T-cell (primary cell): ENCODE measurements around the gene PAQR5. TPM values are rescaled to one million over a fixed set of nuclear protein-coding genes. Genes with fewer than 3 reads are reported as not detected.

Experiments used
- ATAC-seq, 4 experiments: fragments of 200-7000 bp in 3 of 4; fragments of 150-1000 bp in 1 of 4; cut with Tn5 transposase; replicated peaks in 1 of 4; 1 replicate in 3 of 4; 2 replicates in 1 of 4; pipeline ENCODE4 v1.10.0; 2021; ENCODE audit warnings: moderate library complexity in 3 of 4, mild to moderate bottlenecking in 2 of 4, moderate number of reproducible peaks in 1 of 4
- CTCF ChIA-PET, 2 donors: fragments of 300-600 bp; sonication (Branson Sonifier 250); formaldehyde crosslinking; loops; one replicate each; lab custom pipeline; 2022; ENCODE audit warnings: antibody characterized with exemption in 2 of 2; lab: Charles Lee
- POLR2A ChIA-PET, 2 donors: fragments of 300-600 bp; sonication (Branson Sonifier 250); formaldehyde crosslinking; loops; one replicate each; lab custom pipeline; 2022; ENCODE audit warnings: antibody characterized with exemption in 2 of 2; lab: Charles Lee
- DNase-seq, 35 experiments: peaks; one replicate each; pipeline versions ENCODE4 v3.0.0 to v3.0.0-alpha.2; 2013 to 2023
- H3K27ac ChIP-seq: one replicate; pipeline ENCODE4 v1.5.1; 2013; ENCODE audit warnings: low read length
- H3K27me3 ChIP-seq, 2 experiments: replicated peaks in 1 of 2; 1 replicate in 1 of 2; 2 replicates in 1 of 2; pipeline versions ENCODE4 v1.6.1 to v1.7.0; 2013; ENCODE audit warnings: low read length in 1 of 2, mixed read lengths in 1 of 2; ENCODE audit not compliant: control insufficient read depth in 2 of 2, insufficient read depth in 2 of 2; ENCODE audit errors: extremely low read depth in 1 of 2
- H3K36me3 ChIP-seq, 2 donors: 1 replicate in 1 of 2; 2 replicates in 1 of 2; pipeline versions ENCODE4 v1.6.1 to v1.7.0; 2013; ENCODE audit warnings: low read length in 1 of 2; ENCODE audit not compliant: control insufficient read depth in 2 of 2, insufficient read depth in 1 of 2; ENCODE audit errors: extremely low read depth in 1 of 2
- H3K4me1 ChIP-seq, 2 experiments: 1 replicate in 1 of 2; 2 replicates in 1 of 2; pipeline versions ENCODE4 v1.6.1 to v1.7.0; 2013; ENCODE audit warnings: low read length in 2 of 2, mixed read lengths in 1 of 2; ENCODE audit not compliant: insufficient read depth in 2 of 2, control insufficient read depth in 1 of 2; ENCODE audit errors: extremely low read depth in 1 of 2
- H3K4me3 ChIP-seq, 2 donors: 1 replicate in 1 of 2; 2 replicates in 1 of 2; pipeline versions ENCODE4 v1.5.1 to v1.7.0; 2013; ENCODE audit warnings: mild to moderate bottlenecking in 2 of 2, low read length in 1 of 2, moderate library complexity in 1 of 2; ENCODE audit not compliant: control insufficient read depth in 1 of 2; ENCODE audit errors: extremely low read depth in 1 of 2
- H3K9me3 ChIP-seq: 2 replicates; pipeline ENCODE4 v1.7.0; 2013
- H3K27ac Mint-ChIP-seq, 2 donors: one replicate each; pipeline ENCODE4 v1.8.0; 2020 to 2021; ENCODE audit warnings: mild to moderate bottlenecking in 2 of 2, mixed read lengths in 2 of 2
- H3K27me3 Mint-ChIP-seq, 2 donors: one replicate each; pipeline ENCODE4 v1.8.0; 2021 to 2022; ENCODE audit warnings: mixed read lengths in 2 of 2
- H3K36me3 Mint-ChIP-seq: one replicate; pipeline ENCODE4 v1.8.0; 2021; ENCODE audit warnings: mixed read lengths
- H3K4me1 Mint-ChIP-seq, 3 donors: one replicate each; pipeline ENCODE4 v1.8.0; 2020 to 2022; ENCODE audit warnings: mixed read lengths in 3 of 3, mild to moderate bottlenecking in 1 of 3
- H3K4me3 Mint-ChIP-seq, 3 donors: one replicate each; pipeline ENCODE4 v1.8.0; 2020 to 2022; ENCODE audit warnings: mild to moderate bottlenecking in 3 of 3, mixed read lengths in 3 of 3, moderate library complexity in 3 of 3
- H3K9me3 Mint-ChIP-seq, 3 donors: one replicate each; pipeline ENCODE4 v1.8.0; 2020 to 2022; ENCODE audit warnings: mixed read lengths in 3 of 3
- WGBS: methylation state at CpG from one replicate; pipeline ENCODE4 v1.1.5; 2013; ENCODE audit warnings: missing lambda C conversion rate; ENCODE audit not compliant: insufficient coverage; 5-methylcytosine and 5-hydroxymethylcytosine counted together
- total RNA-seq, 35 experiments: library from RNA in 6 of 35; stranded (reverse) in 6 of 35; fragments of 120-200 nt in 1 of 35; gene quantifications; one replicate each; pipeline versions ENCODE4 v1.2.1 to v1.2.4 and lab custom pipeline; 2013 to 2026

PAQR5 gene
- total RNA-seq, 5 donors from 2014 or later (not counting 1 experiment from before 2014, with no cell fraction given), result 0.03 to 0.07 (median 0.06) TPM; not detected in 2

DNA sequence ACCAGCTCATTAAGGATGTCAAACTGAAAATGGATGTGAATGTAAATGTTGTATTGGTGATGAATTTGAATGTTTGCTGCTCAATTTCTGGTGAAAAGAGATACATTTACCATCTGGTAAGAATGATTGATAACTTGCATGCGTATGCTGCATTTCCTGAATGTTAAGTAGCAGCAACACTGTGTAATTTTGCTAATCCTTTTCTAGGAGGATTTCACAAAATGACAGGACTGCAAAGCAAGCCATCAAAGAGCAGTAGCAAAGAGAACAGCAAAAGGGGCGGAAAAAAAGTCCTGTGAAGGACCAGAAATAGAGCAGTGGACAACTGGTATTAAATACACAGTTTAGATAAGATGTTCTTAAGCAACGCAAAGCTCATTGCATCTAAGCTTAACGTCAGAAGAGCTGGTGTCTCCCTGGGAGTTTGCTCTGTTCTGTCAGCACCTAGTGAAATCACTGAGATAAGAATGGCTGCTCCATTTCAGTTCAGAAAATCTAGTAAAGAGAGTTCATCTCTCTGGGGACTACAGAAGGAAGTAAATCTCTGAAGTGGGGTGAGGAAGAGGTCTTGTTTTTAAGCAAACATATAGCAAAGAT, 23.5 kb upstream of the PAQR5 start:
- ChIA-PET CTCF (no interaction called here), POLR2A (interaction anchor here in 1 of 2 donors (0.6 kb wide), 1 partner anchor 38 kb away, joined by 4 read pairs; no protein-coding TSS in a partner anchor)
- Mint-ChIP-seq H3K27ac (no peak overlapping the region), H3K27me3 (peaks cover 5 to 10% of the 10 kb centered on the region in 2 donors), H3K36me3 (no peaks in the 10 kb centered on the region), H3K9me3 (no peaks in the 10 kb centered on the region), H3K4me1 (no peaks in the 10 kb centered on the region), H3K4me3 (no peak overlapping the region)
- 89% methylated on average over 3 of the region's 4 CpGs for WGBS
- no peaks in the 10 kb centered on the region for H3K4me1 ChIP-seq
- ATAC-seq (no peak), DNase-seq (no peak)
- H3K9me3 ChIP-seq, result no peaks in the 10 kb centered on the region
- no peak overlapping the region for H3K4me3 ChIP-seq
- no peak overlapping the region for H3K27ac ChIP-seq
- H3K36me3 ChIP-seq, result no peaks in the 10 kb centered on the region
- H3K27me3 ChIP-seq, result peaks cover 0 to 4% of the 10 kb centered on the region in 2 experiments

DNA sequence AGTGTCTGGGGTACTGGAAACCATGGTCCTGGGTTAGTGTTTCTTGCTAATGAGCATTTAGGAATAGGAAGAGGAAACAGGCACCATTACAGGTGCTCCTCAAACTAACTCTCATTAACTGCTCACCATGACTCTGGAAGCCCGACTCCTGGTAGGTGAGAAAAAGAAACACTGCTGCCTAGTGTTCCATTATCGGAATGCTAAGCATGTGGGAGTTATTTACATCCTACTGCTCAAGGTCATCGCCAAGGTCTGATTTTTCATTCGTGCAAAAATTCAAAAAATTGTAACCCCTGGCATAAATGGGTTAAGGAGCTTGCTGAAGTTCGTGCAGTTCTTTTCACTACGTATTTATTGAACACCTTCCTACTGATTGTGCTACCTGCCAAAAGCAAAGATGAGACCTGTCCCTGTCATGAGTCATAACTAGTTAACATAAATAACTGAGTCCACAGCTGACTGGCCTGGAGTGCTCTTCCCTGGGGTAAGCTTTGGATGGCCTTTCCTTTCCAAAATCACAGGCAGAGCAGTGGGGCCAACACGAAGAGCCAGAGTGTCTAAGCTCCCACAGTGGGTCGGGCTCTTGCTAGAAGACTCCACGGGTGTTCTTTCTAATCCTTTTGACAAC, 22.7 kb upstream of the PAQR5 start:
- H3K9me3 ChIP-seq, result no peaks in the 10 kb centered on the region
- H3K4me3 ChIP-seq, result no peak overlapping the region
- POLR2A ChIA-PET, result no interaction called here
- ATAC-seq (no peak), DNase-seq (no peak)
- no peak overlapping the region for H3K4me3 Mint-ChIP-seq
- WGBS, result 81% methylated on average over 7 of the region's 9 CpGs
- no peaks in the 10 kb centered on the region for H3K36me3 ChIP-seq
- CTCF ChIA-PET, result no interaction called here
- no peaks in the 10 kb centered on the region for H3K9me3 Mint-ChIP-seq
- no peaks in the 10 kb centered on the region for H3K36me3 Mint-ChIP-seq
- peaks cover 5 to 10% of the 10 kb centered on the region in 2 donors for H3K27me3 Mint-ChIP-seq
- H3K27ac ChIP-seq, result no peak overlapping the region
- H3K27me3 ChIP-seq, result peaks cover 0 to 4% of the 10 kb centered on the region in 2 experiments
- no peak overlapping the region for H3K27ac Mint-ChIP-seq
- no peaks in the 10 kb centered on the region for H3K4me1 ChIP-seq
- H3K4me1 Mint-ChIP-seq, result no peaks in the 10 kb centered on the region

DNA sequence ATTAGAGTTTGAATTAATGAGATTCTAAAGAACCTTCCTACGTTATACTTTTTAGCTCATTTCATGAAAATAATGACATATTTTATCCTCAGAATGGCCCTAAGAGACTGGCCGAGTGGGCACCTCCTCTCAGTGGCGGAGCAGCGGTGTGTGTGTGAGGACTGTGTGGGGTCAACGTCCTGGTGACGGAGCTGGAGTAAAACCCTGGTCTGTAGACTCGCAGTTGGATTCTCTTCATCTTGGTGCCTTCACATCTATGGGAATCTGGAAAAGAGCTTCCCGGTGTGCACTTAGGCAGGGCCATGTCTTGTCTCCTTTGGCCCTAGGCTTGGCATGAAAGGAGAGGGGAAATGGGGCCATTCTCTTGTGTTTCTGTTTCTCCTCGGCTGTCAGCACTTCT, 21.4 kb upstream of the PAQR5 start:
- Mint-ChIP-seq H3K27ac (no peak overlapping the region), H3K9me3 (no peaks in the 10 kb centered on the region), H3K27me3 (peaks cover 5 to 10% of the 10 kb centered on the region in 2 donors), H3K4me3 (no peak overlapping the region), H3K36me3 (no peaks in the 10 kb centered on the region), H3K4me1 (no peaks in the 10 kb centered on the region)
- WGBS, result 95% methylated on average over 4 of the region's 9 CpGs
- ChIA-PET CTCF (no interaction called here), POLR2A (no interaction called here)
- ATAC-seq (no peak), DNase-seq (no peak)
- Histone ChIP-seq H3K9me3 (no peaks in the 10 kb centered on the region), H3K27ac (no peak overlapping the region), H3K27me3 (peaks cover 0 to 4% of the 10 kb centered on the region in 2 experiments), H3K4me1 (no peaks in the 10 kb centered on the region), H3K4me3 (no peak overlapping the region), H3K36me3 (no peaks in the 10 kb centered on the region)

DNA sequence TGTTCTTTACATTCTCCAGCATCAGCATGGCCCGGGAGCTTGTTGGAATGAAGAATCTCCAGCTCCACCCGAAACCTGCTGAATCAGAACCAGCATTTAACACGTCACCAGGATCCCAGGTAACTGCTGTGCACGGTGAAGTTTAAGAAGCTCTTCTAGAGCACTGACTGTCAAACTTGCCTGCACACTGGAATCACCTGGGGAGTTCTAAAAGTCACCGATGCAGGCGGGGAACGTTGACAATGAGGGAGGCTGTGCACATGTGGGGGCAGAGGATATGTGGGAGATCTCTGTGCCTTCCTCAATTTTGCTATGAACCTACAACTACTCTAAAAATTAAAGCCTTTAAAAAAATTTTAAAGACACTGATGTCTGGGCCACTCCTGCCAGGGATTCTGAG, 19.1 kb upstream of the PAQR5 start:
- no peaks in the 10 kb centered on the region for H3K9me3 Mint-ChIP-seq
- DNase-seq (no peak), ATAC-seq (no peak)
- peaks cover 5 to 10% of the 10 kb centered on the region in 2 donors for H3K27me3 Mint-ChIP-seq
- ChIA-PET POLR2A (no interaction called here), CTCF (no interaction called here)
- no peaks in the 10 kb centered on the region for H3K9me3 ChIP-seq
- H3K36me3 Mint-ChIP-seq, result no peaks in the 10 kb centered on the region
- no peak overlapping the region for H3K27ac ChIP-seq
- no peak overlapping the region for H3K27ac Mint-ChIP-seq
- no peaks in the 10 kb centered on the region for H3K4me1 Mint-ChIP-seq
- H3K36me3 ChIP-seq, result no peaks in the 10 kb centered on the region
- no peaks in the 10 kb centered on the region for H3K4me1 ChIP-seq
- no peak overlapping the region for H3K4me3 ChIP-seq
- peaks cover 0 to 6% of the 10 kb centered on the region in 2 experiments for H3K27me3 ChIP-seq
- no peak overlapping the region for H3K4me3 Mint-ChIP-seq
- 96% methylated on average over 4 of the region's 7 CpGs for WGBS

DNA sequence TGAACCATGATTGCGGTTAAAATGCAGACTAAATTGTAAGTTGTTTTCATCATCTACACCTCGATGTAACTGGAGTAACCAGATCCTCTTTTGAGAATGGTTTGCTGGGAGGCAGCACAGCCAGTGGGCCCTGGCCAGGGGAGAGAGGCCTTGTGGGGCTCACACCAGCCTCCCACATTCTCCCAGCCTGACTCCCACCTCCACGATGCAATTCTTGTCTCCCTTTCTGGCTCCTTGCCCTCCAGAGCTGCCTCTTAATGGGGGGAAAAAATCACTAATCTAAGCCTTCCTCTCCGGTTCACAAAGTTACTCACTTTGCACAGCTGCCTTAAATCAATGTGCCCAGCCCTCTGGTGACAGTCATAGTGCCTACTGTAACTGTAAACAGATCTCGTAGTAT, 17.9 kb upstream of the PAQR5 start:
- H3K36me3 Mint-ChIP-seq, result no peaks in the 10 kb centered on the region
- no peaks in the 10 kb centered on the region for H3K9me3 Mint-ChIP-seq
- H3K27me3 Mint-ChIP-seq, result peaks cover 5 to 10% of the 10 kb centered on the region in 2 donors
- no peak overlapping the region for H3K27ac Mint-ChIP-seq
- ChIA-PET POLR2A (no interaction called here), CTCF (no interaction called here)
- no peak overlapping the region for H3K27ac ChIP-seq
- WGBS, result no CpG with 5 or more reads among the region's 5 CpGs
- no peaks in the 10 kb centered on the region for H3K4me1 Mint-ChIP-seq
- no peak overlapping the region for H3K4me3 ChIP-seq
- no peak for ATAC-seq
- H3K9me3 ChIP-seq, result no peaks in the 10 kb centered on the region
- no peaks in the 10 kb centered on the region for H3K36me3 ChIP-seq
- DNase-seq, result no peak
- H3K4me3 Mint-ChIP-seq, result no peak overlapping the region
- no peaks in the 10 kb centered on the region for H3K4me1 ChIP-seq
- peaks cover 0 to 6% of the 10 kb centered on the region in 2 experiments for H3K27me3 ChIP-seq

DNA sequence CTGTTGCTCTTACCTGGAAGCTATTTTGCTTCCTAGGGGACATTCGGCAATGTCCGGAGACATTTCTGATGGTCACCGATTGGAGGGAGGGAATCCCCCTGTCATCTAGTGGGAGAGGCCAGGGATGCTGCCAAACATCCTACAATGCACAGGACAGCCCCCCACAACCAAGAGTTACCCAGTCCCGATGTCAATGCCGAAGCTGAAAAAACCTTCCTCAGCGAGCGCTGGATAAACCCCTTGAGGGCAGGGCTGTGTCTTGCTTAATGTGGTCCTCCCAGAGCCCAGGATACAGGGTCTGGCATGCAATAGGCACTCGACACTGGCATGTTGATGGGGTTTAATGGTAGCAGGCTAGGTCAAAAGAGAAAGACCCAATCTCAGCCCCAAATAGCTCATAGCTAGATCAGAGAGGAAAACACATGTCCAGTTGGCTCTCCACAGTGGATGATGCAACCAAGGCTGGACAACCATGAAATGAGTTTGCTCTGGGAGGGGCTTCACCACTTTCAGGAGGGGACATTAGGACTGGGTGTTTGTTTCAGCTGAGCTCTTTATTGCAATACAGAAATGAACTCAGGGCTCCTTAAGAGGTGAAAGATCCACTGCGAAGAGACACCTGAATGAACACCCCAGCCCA, 16.5 kb upstream of the PAQR5 start:
- H3K27me3 Mint-ChIP-seq, result peaks cover 3 to 4% of the 10 kb centered on the region in 2 donors
- no peaks in the 10 kb centered on the region for H3K36me3 ChIP-seq
- H3K9me3 Mint-ChIP-seq, result no peaks in the 10 kb centered on the region
- H3K4me3 ChIP-seq, result no peak overlapping the region
- H3K9me3 ChIP-seq, result no peaks in the 10 kb centered on the region
- no peak overlapping the region for H3K4me3 Mint-ChIP-seq
- H3K27me3 ChIP-seq, result peaks cover 0 to 6% of the 10 kb centered on the region in 2 experiments
- H3K27ac ChIP-seq, result no peak overlapping the region
- POLR2A ChIA-PET, result no interaction called here
- no peak overlapping the region for H3K27ac Mint-ChIP-seq
- DNase-seq (no peak), ATAC-seq (no peak)
- H3K4me1 ChIP-seq, result no peaks in the 10 kb centered on the region
- WGBS, result 100% methylated on average over 1 of the region's 9 CpGs
- H3K36me3 Mint-ChIP-seq, result no peaks in the 10 kb centered on the region
- CTCF ChIA-PET, result no interaction called here
- no peaks in the 10 kb centered on the region for H3K4me1 Mint-ChIP-seq
